Naive thymus-derived CD4-positive, alpha-beta T cell (primary cell): ENCODE measurements around the gene VAV2. TPM values are rescaled to one million over a fixed set of nuclear protein-coding genes. Genes with fewer than 3 reads are reported as not detected.

Source experiments
- ATAC-seq: fragments of 150-1000 bp; cut with Tn5 transposase; 2 replicates; pipeline ENCODE4 v1.10.0; 2021; ENCODE audit warnings: mild to moderate bottlenecking, moderate library complexity
- CTCF ChIA-PET: fragments of 350-600 bp; sonication (Branson Sonifier 250); formaldehyde crosslinking; loops from one replicate; lab custom pipeline; 2021; ENCODE audit warnings: antibody characterized with exemption; lab: Charles Lee
- POLR2A ChIA-PET: fragments of 350-600 bp; sonication (Branson Sonifier 250); formaldehyde crosslinking; loops from one replicate; lab custom pipeline; 2021; ENCODE audit warnings: antibody characterized with exemption, inconsistent platforms; lab: Charles Lee
- DNase-seq, 9 donors: peaks; one replicate each; pipeline versions ENCODE4 v3.0.0 to v3.0.0-alpha.2; 2020 to 2022; ENCODE audit warnings: mixed read lengths in 1 of 9
- H3K27ac ChIP-seq: one replicate; pipeline ENCODE4 v1.7.0; 2013; ENCODE audit warnings: mild to moderate bottlenecking, low read depth, low read length, moderate library complexity
- H3K27me3 ChIP-seq, 2 donors: one replicate each; pipeline ENCODE4 v1.7.0; 2013; ENCODE audit warnings: low read length in 2 of 2, mild to moderate bottlenecking in 2 of 2, moderate library complexity in 2 of 2; ENCODE audit not compliant: control insufficient read depth in 2 of 2, insufficient read depth in 2 of 2
- H3K36me3 ChIP-seq, 3 experiments: 1 replicate in 2 of 3; 2 replicates in 1 of 3; pipeline ENCODE4 v1.7.0; 2013; ENCODE audit warnings: low read length in 3 of 3, mild to moderate bottlenecking in 3 of 3, moderate library complexity in 1 of 3; ENCODE audit not compliant: insufficient read depth in 3 of 3, control insufficient read depth in 2 of 3
- H3K4me1 ChIP-seq, 2 donors: one replicate each; pipeline ENCODE4 v1.7.0; 2013; ENCODE audit warnings: low read length in 2 of 2, mild to moderate bottlenecking in 2 of 2, moderate library complexity in 1 of 2; ENCODE audit not compliant: control insufficient read depth in 2 of 2, insufficient read depth in 2 of 2
- H3K4me3 ChIP-seq: 2 replicates; pipeline ENCODE4 v1.7.0; 2013; ENCODE audit warnings: mild to moderate bottlenecking, low read length
- H3K9me3 ChIP-seq, 3 experiments: 1 replicate in 2 of 3; 2 replicates in 1 of 3; pipeline ENCODE4 v1.7.0; 2013; ENCODE audit warnings: low read length in 3 of 3; ENCODE audit not compliant: control insufficient read depth in 2 of 3
- H3K27ac Mint-ChIP-seq, 9 donors: one replicate each; pipeline ENCODE4 v1.8.0; 2020 to 2022; ENCODE audit warnings: mixed read lengths in 9 of 9, mild to moderate bottlenecking in 8 of 9, moderate library complexity in 5 of 9, inconsistent platforms in 2 of 9
- H3K27me3 Mint-ChIP-seq, 5 donors: one replicate each; pipeline ENCODE4 v1.8.0; 2021 to 2022; ENCODE audit warnings: mixed read lengths in 5 of 5, mild to moderate bottlenecking in 1 of 5
- H3K36me3 Mint-ChIP-seq, 5 donors: one replicate each; pipeline ENCODE4 v1.8.0; 2020 to 2022; ENCODE audit warnings: mixed read lengths in 5 of 5, mild to moderate bottlenecking in 3 of 5, inconsistent platforms in 1 of 5
- H3K4me1 Mint-ChIP-seq, 7 donors: one replicate each; pipeline ENCODE4 v1.8.0; 2020 to 2022; ENCODE audit warnings: mixed read lengths in 7 of 7, mild to moderate bottlenecking in 3 of 7, inconsistent platforms in 1 of 7
- H3K4me3 Mint-ChIP-seq, 10 donors: one replicate each; pipeline ENCODE4 v1.8.0; 2020 to 2022; ENCODE audit warnings: mild to moderate bottlenecking in 10 of 10, mixed read lengths in 10 of 10, moderate library complexity in 6 of 10, inconsistent platforms in 2 of 10
- H3K9me3 Mint-ChIP-seq, 11 donors: one replicate each; pipeline ENCODE4 v1.8.0; 2020 to 2022; ENCODE audit warnings: mixed read lengths in 11 of 11, mild to moderate bottlenecking in 4 of 11, inconsistent platforms in 1 of 11, moderate library complexity in 1 of 11
- intact Hi-C, 2 donors: fragments of 100-400 bp; cut with micrococcal nuclease; formaldehyde crosslinking; loops; one replicate each; pipeline ENCODE4 v1.15.1; 2023
- polyA plus RNA-seq, 2 donors: library from polyadenylated mRNA; unstranded; fragments of 300-500 nt; fragmentation: Illumina TruSeq; gene quantifications; one replicate each; pipeline ENCODE4 v1.2.3, GENCODE V29; 2021
- total RNA-seq, 6 experiments: library from RNA in 5 of 6; stranded (reverse) in 5 of 6; gene quantifications; 1 replicate in 5 of 6; 2 replicates in 1 of 6; pipeline ENCODE4 v1.2.3 and lab custom pipeline; 2021 to 2026

VAV2 gene
- total and polyA plus RNA-seq, 7 experiments from 2014 or later = 0.18 to 14.4 (median 1.9) TPM

- no peaks in the 10 kb centered on the region for H3K27me3 ChIP-seq
- H3K4me3 ChIP-seq = no peak overlapping the region
- H3K36me3 Mint-ChIP-seq = no peaks in the 10 kb centered on the region
- H3K27ac ChIP-seq = no peak overlapping the region
- H3K27me3 Mint-ChIP-seq = no peaks in the 10 kb centered on the region
- ChIA-PET POLR2A (no interaction called here), CTCF (no interaction called here)
- no peaks in the 10 kb centered on the region for H3K9me3 ChIP-seq
- intact Hi-C loops = no loop called here
- no peaks in the 10 kb centered on the region for H3K4me1 ChIP-seq
- H3K27ac Mint-ChIP-seq = no peak overlapping the region
- H3K4me3 Mint-ChIP-seq = no peak overlapping the region
- ATAC-seq (no peak), DNase-seq (no peak)
- peaks cover 0 to 7% (median 0%) of the 10 kb centered on the region in 7 donors for H3K4me1 Mint-ChIP-seq
- H3K36me3 ChIP-seq = no peaks in the 10 kb centered on the region
- no peaks in the 10 kb centered on the region for H3K9me3 Mint-ChIP-seq
These were observed 111.1 kb downstream of the VAV2 start for GRCh38 chr9:133880851-133881661.

GRCh38 chr9:133880136-133880535 is 112.0 kb downstream of the VAV2 start:
- ChIA-PET CTCF (no interaction called here), POLR2A (no interaction called here)
- DNase-seq (no peak), ATAC-seq (no peak)
- Mint-ChIP-seq H3K4me3 (no peak overlapping the region), H3K27ac (no peak overlapping the region), H3K9me3 (no peaks in the 10 kb centered on the region), H3K27me3 (no peaks in the 10 kb centered on the region), H3K4me1 (peaks cover 0 to 7% (median 0%) of the 10 kb centered on the region in 7 donors), H3K36me3 (no peaks in the 10 kb centered on the region)
- Histone ChIP-seq H3K4me3 (no peak overlapping the region), H3K4me1 (no peaks in the 10 kb centered on the region), H3K27me3 (no peaks in the 10 kb centered on the region), H3K9me3 (no peaks in the 10 kb centered on the region), H3K36me3 (no peaks in the 10 kb centered on the region), H3K27ac (no peak overlapping the region)
- intact Hi-C loops = no loop called here

- no peak overlapping the region for H3K4me3 ChIP-seq
- Mint-ChIP-seq H3K27me3 (no peaks in the 10 kb centered on the region), H3K36me3 (no peaks in the 10 kb centered on the region), H3K4me3 (no peak overlapping the region), H3K27ac (no peak overlapping the region), H3K9me3 (no peaks in the 10 kb centered on the region), H3K4me1 (peaks cover 0 to 7% (median 0%) of the 10 kb centered on the region in 7 donors)
- H3K36me3 ChIP-seq = no peaks in the 10 kb centered on the region
- ChIA-PET POLR2A (no interaction called here), CTCF (no interaction called here)
- no peak for DNase-seq
- H3K9me3 ChIP-seq = no peaks in the 10 kb centered on the region
- intact Hi-C loops = loop anchor here in 1 of 2 donors (10.0 kb wide), 1 partner anchor 115 kb away; the partner anchor contains the start of gene VAV2
- no peaks in the 10 kb centered on the region for H3K4me1 ChIP-seq
- ATAC-seq = no peak
- no peaks in the 10 kb centered on the region for H3K27me3 ChIP-seq
- H3K27ac ChIP-seq = no peak overlapping the region
These were observed 112.5 kb downstream of the VAV2 start for GRCh38 chr9:133879615-133880014.

GRCh38 chr9:133878402-133878801 is 113.7 kb downstream of the VAV2 start:
- DNase-seq = no peak
- Mint-ChIP-seq H3K4me1 (peaks cover 0 to 7% (median 0%) of the 10 kb centered on the region in 7 donors), H3K27ac (no peak overlapping the region), H3K36me3 (no peaks in the 10 kb centered on the region), H3K9me3 (peaks cover 0 to 2% (median 0%) of the 10 kb centered on the region in 11 donors), H3K27me3 (no peaks in the 10 kb centered on the region), H3K4me3 (no peak overlapping the region)
- H3K27ac ChIP-seq = no peak overlapping the region
- H3K27me3 ChIP-seq = no peaks in the 10 kb centered on the region
- H3K36me3 ChIP-seq = no peaks in the 10 kb centered on the region
- H3K9me3 ChIP-seq = no peaks in the 10 kb centered on the region
- intact Hi-C loops = loop anchor here in 1 of 2 donors (10.0 kb wide), 1 partner anchor 116 kb away; the partner anchor contains the start of gene VAV2
- ATAC-seq = no peak
- POLR2A ChIA-PET = no interaction called here
- CTCF ChIA-PET = no interaction called here
- no peak overlapping the region for H3K4me3 ChIP-seq
- no peaks in the 10 kb centered on the region for H3K4me1 ChIP-seq

- ChIA-PET CTCF (no interaction called here), POLR2A (no interaction called here)
- Mint-ChIP-seq H3K36me3 (no peaks in the 10 kb centered on the region), H3K27me3 (no peaks in the 10 kb centered on the region), H3K4me1 (peaks cover 0 to 7% (median 0%) of the 10 kb centered on the region in 7 donors), H3K9me3 (peaks cover 0 to 2% (median 0%) of the 10 kb centered on the region in 11 donors), H3K27ac (no peak overlapping the region), H3K4me3 (no peak overlapping the region)
- H3K4me3 ChIP-seq = no peak overlapping the region
- no peak overlapping the region for H3K27ac ChIP-seq
- H3K4me1 ChIP-seq = no peaks in the 10 kb centered on the region
- no peaks in the 10 kb centered on the region for H3K27me3 ChIP-seq
- H3K36me3 ChIP-seq = no peaks in the 10 kb centered on the region
- H3K9me3 ChIP-seq = no peaks in the 10 kb centered on the region
- DNase-seq (no peak), ATAC-seq (no peak)
- intact Hi-C loops = loop anchor here in 1 of 2 donors (10.0 kb wide), 1 partner anchor 117 kb away; the partner anchor contains the start of gene VAV2
These were observed 114.2 kb downstream of the VAV2 start for GRCh38 chr9:133877967-133878366.

- CTCF ChIA-PET = no interaction called here
- no peaks in the 10 kb centered on the region for H3K27me3 Mint-ChIP-seq
- no peaks in the 10 kb centered on the region for H3K36me3 Mint-ChIP-seq
- peaks cover 0 to 2% (median 0%) of the 10 kb centered on the region in 11 donors for H3K9me3 Mint-ChIP-seq
- no peak overlapping the region for H3K27ac ChIP-seq
- H3K4me3 Mint-ChIP-seq = no peak overlapping the region
- no peaks in the 10 kb centered on the region for H3K36me3 ChIP-seq
- DNase-seq = no peak
- no peak overlapping the region for H3K27ac Mint-ChIP-seq
- no peak overlapping the region for H3K4me3 ChIP-seq
- H3K9me3 ChIP-seq = no peaks in the 10 kb centered on the region
- no peaks in the 10 kb centered on the region for H3K27me3 ChIP-seq
- H3K4me1 Mint-ChIP-seq = peaks cover 0 to 7% (median 0%) of the 10 kb centered on the region in 7 donors
- H3K4me1 ChIP-seq = no peaks in the 10 kb centered on the region
- intact Hi-C loops = loop anchor here in 1 of 2 donors (10.0 kb wide), 1 partner anchor 117 kb away; the partner anchor contains the start of gene VAV2
- POLR2A ChIA-PET = no interaction called here
- ATAC-seq = no peak
These were observed 114.8 kb downstream of the VAV2 start for GRCh38 chr9:133877327-133877726.
